ENCODE measurements around the gene LCE2B.

The LCE2B gene

GRCh38 chr1:152735648-152736047 is 49.7 kb downstream of the LCE2B start:
- no peak for DNase-seq (ENCODE audit: low spot score)
